Ramos (cell line): ENCODE measurements around the gene KRTAP5-10.
"Not testable (repeated sequence)": the region's sequence is repeated elsewhere in the genome, so short reads cannot be mapped to it uniquely, and the experiment has no call there.

Experiments used
- in situ Hi-C: fragments of 300-500 bp; cut with MboI; formaldehyde crosslinking; loops from one replicate; pipeline ENCODE4 v1.14.3; 2022; ENCODE audit warnings: low sequenced_read_pairs; ENCODE audit not compliant: unreplicated experiment

The KRTAP5-10 gene

GRCh38 chr11:71568704-71569349, 3.5 kb downstream of the KRTAP5-10 start:
- in situ Hi-C loops, result no loop called here

DNA sequence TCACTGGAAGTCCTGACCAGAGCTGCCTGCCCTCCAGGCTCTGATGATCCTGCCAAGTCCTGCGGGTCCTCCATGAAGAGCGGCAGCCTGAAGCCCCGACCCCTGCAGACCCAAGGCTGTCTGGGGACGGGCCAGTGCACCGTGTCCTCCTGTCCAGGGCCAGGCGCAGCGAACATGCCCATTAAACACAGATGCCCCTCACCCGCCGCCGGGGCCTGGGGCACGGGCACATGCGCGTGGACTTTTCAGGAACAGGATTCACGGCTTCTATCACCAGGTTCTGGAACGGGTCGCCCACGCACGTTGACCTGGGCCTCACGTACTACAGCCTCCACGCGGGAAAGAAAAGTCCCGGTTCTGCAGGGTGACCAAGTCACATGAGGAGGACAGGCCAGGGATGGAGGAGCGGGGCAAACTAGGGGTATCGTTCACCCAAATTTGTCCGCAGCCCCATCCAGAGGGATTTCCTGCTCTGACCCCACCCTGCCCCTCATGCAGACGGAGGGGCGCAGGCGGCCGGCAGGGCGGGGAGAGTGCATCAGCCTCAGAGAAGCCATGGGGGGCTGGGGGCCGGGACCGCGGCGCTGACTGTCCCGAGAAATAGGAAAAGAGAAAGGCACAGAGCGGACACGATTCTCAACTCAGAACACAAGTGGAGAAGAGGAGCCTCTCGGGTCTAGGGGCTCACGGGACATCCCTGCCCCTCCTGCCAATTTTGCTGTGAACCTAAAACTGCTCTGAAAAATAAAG, 5.9 kb downstream of the KRTAP5-10 start:
- in situ Hi-C loops, result not testable (repeated sequence)

DNA sequence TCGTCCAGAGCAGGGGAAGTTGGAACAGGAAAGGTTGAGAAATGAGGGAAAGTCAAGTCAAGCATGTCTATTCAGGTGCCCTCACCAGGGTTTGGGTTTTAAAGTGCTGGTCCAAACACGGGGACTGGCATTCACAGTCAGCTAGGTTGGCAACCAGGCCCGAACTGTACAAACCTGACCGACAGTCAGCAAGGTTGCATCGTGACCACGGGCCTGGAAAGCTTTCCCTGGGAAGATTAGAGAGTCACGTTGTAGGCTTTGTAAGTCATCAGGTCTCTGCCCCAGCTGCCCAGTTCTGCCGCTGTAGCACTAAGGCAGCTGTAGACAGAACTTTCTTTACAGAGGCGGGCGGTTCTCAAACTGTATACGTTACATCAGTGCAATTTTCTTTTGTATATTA, 7.4 kb downstream of the KRTAP5-10 start:
- in situ Hi-C loops, result no loop called here

DNA sequence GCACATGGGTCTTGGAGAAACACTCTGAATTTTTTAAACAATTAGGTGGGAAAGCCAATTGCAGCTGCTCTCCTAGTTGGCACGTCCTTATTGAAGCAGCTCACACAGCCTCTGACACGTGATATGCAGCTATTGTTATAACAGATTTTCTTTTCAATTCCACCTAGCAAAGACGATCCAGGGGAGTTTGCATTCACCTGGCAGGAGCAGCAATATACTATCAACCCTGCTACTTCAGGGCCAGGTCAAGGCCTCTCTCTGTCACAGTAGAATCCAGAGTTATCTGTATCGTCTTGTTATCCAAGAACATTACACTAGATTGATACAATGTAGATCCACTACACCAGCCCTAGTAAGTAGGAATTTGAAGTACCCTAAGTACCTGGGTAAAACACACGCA, 9.1 kb downstream of the KRTAP5-10 start:
- in situ Hi-C loops, result no loop called here

DNA sequence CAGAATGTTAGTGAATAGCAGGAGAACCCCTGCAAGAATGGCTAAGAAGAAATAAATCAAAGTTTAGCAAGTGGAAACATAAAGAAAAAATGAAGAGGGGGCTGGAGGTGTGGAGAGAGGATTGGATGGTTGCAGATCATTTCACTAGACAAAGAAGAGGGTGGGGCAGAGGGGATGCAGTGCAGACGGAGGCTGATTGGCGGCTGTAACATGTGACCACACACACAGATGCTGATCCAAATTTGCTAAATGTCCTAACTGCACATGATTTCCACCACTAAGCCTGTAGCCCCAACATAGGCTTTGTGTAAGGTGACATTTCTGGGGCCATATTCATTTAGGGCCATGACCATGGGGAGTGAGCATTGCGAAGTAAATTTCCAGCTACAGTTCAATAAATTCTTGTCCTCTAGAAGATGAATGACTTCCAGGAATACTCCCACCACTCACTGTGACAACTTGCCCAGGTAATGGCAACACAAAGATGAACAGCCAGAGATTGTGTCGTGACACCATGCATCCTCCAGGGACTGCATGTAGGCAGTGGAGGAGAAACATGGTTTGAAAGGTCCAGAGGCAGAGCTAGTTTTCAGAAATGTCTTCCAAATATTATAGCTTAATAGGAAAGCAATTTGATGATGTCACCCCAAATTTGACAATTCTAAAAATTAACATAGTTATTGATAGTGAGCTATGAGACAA, 10.5 kb downstream of the KRTAP5-10 start:
- in situ Hi-C loops, result no loop called here

- in situ Hi-C loops, result not testable (repeated sequence)
Observed at GRCh38 chr11:71576688-71577465, 11.5 kb downstream of the KRTAP5-10 start.

DNA sequence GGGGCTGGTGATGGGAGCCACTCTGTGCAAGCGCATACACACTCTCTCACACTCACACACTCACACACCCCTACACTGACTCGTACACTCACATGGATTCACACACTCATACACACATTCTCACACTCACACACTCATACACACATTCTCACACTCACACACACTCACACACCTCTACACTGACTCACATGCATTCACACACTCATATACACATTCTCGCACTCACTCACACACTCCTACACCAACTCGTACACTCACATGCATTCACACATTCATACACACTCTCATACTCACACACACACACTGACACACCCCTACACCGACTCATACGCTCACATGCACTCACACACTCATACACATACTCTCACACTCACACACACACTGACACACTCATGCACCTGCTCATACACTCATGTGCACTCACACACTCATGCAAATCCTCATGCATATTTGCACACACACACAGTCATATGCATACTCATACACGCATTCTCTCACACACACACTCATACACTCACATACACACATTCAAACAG, 12.2 kb downstream of the KRTAP5-10 start:
- in situ Hi-C loops, result no loop called here

GRCh38 chr11:71579513-71579912, 14.2 kb downstream of the KRTAP5-10 start:
- in situ Hi-C loops, result not testable (repeated sequence)

- in situ Hi-C loops, result no loop called here
Observed at GRCh38 chr11:71580057-71581003, 15.0 kb downstream of the KRTAP5-10 start.

DNA sequence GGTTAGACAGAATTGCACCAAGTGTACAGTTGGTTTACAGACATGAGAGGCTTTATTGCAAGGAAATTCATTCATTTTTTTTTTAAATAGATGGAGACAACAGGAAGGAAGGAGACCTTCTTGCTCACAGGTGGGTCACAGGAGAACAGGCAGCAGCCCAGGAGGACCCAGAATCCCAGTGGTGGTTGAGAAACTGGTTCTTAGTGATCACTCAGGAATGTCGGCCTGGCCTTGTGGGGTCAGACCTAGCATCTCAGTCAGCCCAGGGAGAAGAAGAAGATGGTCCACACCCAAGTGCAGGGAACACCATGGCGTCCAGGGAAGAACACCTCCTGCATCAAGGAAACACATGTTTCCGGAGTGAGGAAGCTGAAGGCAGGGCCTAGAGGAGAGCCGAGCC, 16.5 kb downstream of the KRTAP5-10 start:
- in situ Hi-C loops, result no loop called here

- in situ Hi-C loops, result no loop called here
Observed at GRCh38 chr11:71582309-71582895, 17.0 kb downstream of the KRTAP5-10 start, which contains the start of gene KRTAP5-11. KRTAP5-11 (minus strand) TSS chr11:71582875; CDS start chr11:71582837, 38 bp downstream.

DNA sequence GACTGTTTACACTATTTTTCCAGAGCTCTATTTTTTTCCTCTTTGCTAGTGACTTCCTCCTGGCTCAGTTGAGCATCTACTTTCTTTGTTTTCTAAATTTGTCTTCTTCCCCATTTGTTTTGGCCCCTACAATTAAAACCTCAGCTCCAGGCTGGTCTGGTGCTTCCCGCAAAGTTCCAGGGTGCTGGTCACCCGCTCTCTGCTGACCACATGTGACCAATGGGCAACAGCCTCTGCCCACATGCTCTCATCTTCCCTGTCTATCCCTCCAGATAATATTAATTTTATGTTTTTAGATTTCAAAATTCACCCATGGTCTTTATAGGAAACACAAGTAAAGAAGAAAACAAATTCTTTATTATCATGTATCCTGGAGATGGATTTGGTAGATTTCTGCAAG, 17.6 kb downstream of the KRTAP5-10 start:
- in situ Hi-C loops, result not testable (repeated sequence)

- in situ Hi-C loops, result not testable (repeated sequence)
Observed at GRCh38 chr11:71585673-71586072, 20.3 kb downstream of the KRTAP5-10 start.

GRCh38 chr11:71588314-71588713, 23.0 kb downstream of the KRTAP5-10 start:
- in situ Hi-C loops, result not testable (repeated sequence)

- in situ Hi-C loops, result not testable (repeated sequence)
Observed at GRCh38 chr11:71588822-71589545, 23.6 kb downstream of the KRTAP5-10 start.

- in situ Hi-C loops, result not testable (repeated sequence)
Observed at GRCh38 chr11:71589546-71589920, 24.2 kb downstream of the KRTAP5-10 start.

DNA sequence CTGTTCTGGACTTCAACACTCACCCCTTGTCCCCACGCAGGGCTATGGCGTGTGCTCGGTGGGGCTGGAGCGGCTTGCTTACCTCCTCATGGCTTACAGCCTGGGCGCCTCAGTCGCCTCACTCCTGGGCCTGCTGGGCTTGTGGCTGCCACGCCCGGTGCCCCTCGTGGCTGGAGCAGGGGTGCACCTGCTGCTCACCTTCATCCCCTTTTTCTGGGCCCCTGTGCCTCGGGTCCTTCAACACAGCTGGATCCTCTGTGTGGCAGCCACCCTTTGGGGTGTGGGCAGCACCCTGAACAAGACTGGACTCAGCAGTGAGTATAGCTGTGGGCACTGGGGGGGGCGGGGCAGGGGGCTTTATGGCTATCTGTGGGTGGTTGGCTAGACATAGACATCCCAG, 37.9 kb downstream of the KRTAP5-10 start:
- in situ Hi-C loops, result loop anchor here (25.0 kb wide), 1 partner anchor 134 kb away; no protein-coding TSS in a partner anchor
